Naive thymus-derived CD4-positive, alpha-beta T cell (primary cell): ENCODE data around the gene FAM184A. TPM values are rescaled to one million over a fixed set of nuclear protein-coding genes. Genes with fewer than 3 reads are reported as not detected.

Source experiments
- ATAC-seq: fragments of 150-1000 bp; cut with Tn5 transposase; 2 replicates; pipeline ENCODE4 v1.10.0; 2021; ENCODE audit warnings: mild to moderate bottlenecking, moderate library complexity
- CTCF ChIA-PET: fragments of 350-600 bp; sonication (Branson Sonifier 250); formaldehyde crosslinking; loops from one replicate; lab custom pipeline; 2021; ENCODE audit warnings: antibody characterized with exemption; lab: Charles Lee
- POLR2A ChIA-PET: fragments of 350-600 bp; sonication (Branson Sonifier 250); formaldehyde crosslinking; loops from one replicate; lab custom pipeline; 2021; ENCODE audit warnings: antibody characterized with exemption, inconsistent platforms; lab: Charles Lee
- DNase-seq, 9 donors: peaks; one replicate each; pipeline versions ENCODE4 v3.0.0 to v3.0.0-alpha.2; 2020 to 2022; ENCODE audit warnings: mixed read lengths in 1 of 9
- H3K27ac ChIP-seq: one replicate; pipeline ENCODE4 v1.7.0; 2013; ENCODE audit warnings: mild to moderate bottlenecking, low read depth, low read length, moderate library complexity
- H3K27me3 ChIP-seq, 2 donors: one replicate each; pipeline ENCODE4 v1.7.0; 2013; ENCODE audit warnings: low read length in 2 of 2, mild to moderate bottlenecking in 2 of 2, moderate library complexity in 2 of 2; ENCODE audit not compliant: control insufficient read depth in 2 of 2, insufficient read depth in 2 of 2
- H3K36me3 ChIP-seq, 3 experiments: 1 replicate in 2 of 3; 2 replicates in 1 of 3; pipeline ENCODE4 v1.7.0; 2013; ENCODE audit warnings: low read length in 3 of 3, mild to moderate bottlenecking in 3 of 3, moderate library complexity in 1 of 3; ENCODE audit not compliant: insufficient read depth in 3 of 3, control insufficient read depth in 2 of 3
- H3K4me1 ChIP-seq, 2 donors: one replicate each; pipeline ENCODE4 v1.7.0; 2013; ENCODE audit warnings: low read length in 2 of 2, mild to moderate bottlenecking in 2 of 2, moderate library complexity in 1 of 2; ENCODE audit not compliant: control insufficient read depth in 2 of 2, insufficient read depth in 2 of 2
- H3K4me3 ChIP-seq: 2 replicates; pipeline ENCODE4 v1.7.0; 2013; ENCODE audit warnings: mild to moderate bottlenecking, low read length
- H3K9me3 ChIP-seq, 3 experiments: 1 replicate in 2 of 3; 2 replicates in 1 of 3; pipeline ENCODE4 v1.7.0; 2013; ENCODE audit warnings: low read length in 3 of 3; ENCODE audit not compliant: control insufficient read depth in 2 of 3
- H3K27ac Mint-ChIP-seq, 9 donors: one replicate each; pipeline ENCODE4 v1.8.0; 2020 to 2022; ENCODE audit warnings: mixed read lengths in 9 of 9, mild to moderate bottlenecking in 8 of 9, moderate library complexity in 5 of 9, inconsistent platforms in 2 of 9
- H3K27me3 Mint-ChIP-seq, 5 donors: one replicate each; pipeline ENCODE4 v1.8.0; 2021 to 2022; ENCODE audit warnings: mixed read lengths in 5 of 5, mild to moderate bottlenecking in 1 of 5
- H3K36me3 Mint-ChIP-seq, 5 donors: one replicate each; pipeline ENCODE4 v1.8.0; 2020 to 2022; ENCODE audit warnings: mixed read lengths in 5 of 5, mild to moderate bottlenecking in 3 of 5, inconsistent platforms in 1 of 5
- H3K4me1 Mint-ChIP-seq, 7 donors: one replicate each; pipeline ENCODE4 v1.8.0; 2020 to 2022; ENCODE audit warnings: mixed read lengths in 7 of 7, mild to moderate bottlenecking in 3 of 7, inconsistent platforms in 1 of 7
- H3K4me3 Mint-ChIP-seq, 10 donors: one replicate each; pipeline ENCODE4 v1.8.0; 2020 to 2022; ENCODE audit warnings: mild to moderate bottlenecking in 10 of 10, mixed read lengths in 10 of 10, moderate library complexity in 6 of 10, inconsistent platforms in 2 of 10
- H3K9me3 Mint-ChIP-seq, 11 donors: one replicate each; pipeline ENCODE4 v1.8.0; 2020 to 2022; ENCODE audit warnings: mixed read lengths in 11 of 11, mild to moderate bottlenecking in 4 of 11, inconsistent platforms in 1 of 11, moderate library complexity in 1 of 11
- intact Hi-C, 2 donors: fragments of 100-400 bp; cut with micrococcal nuclease; formaldehyde crosslinking; loops; one replicate each; pipeline ENCODE4 v1.15.1; 2023
- polyA plus RNA-seq, 2 donors: library from polyadenylated mRNA; unstranded; fragments of 300-500 nt; fragmentation: Illumina TruSeq; gene quantifications; one replicate each; pipeline ENCODE4 v1.2.3, GENCODE V29; 2021
- total RNA-seq, 6 experiments: library from RNA in 5 of 6; stranded (reverse) in 5 of 6; gene quantifications; 1 replicate in 5 of 6; 2 replicates in 1 of 6; pipeline ENCODE4 v1.2.3 and lab custom pipeline; 2021 to 2026

FAM184A gene
- total and polyA plus RNA-seq, 7 experiments from 2014 or later = 0.99 to 9.8 (median 6.0) TPM

- POLR2A ChIA-PET = interaction anchor here (0.6 to 3.3 kb wide), 10 partner anchors 40 to 414 kb away, joined by 3 to 55 read pairs (median 3); partner anchors contain the start of genes ASF1A and FAM184A
- ATAC-seq (peak; percentile 92), DNase-seq (peak; percentile 77 to 93 (median 86))
- Mint-ChIP-seq H3K4me1 (peaks cover 22 to 47% (median 41%) of the 10 kb centered on the region in 7 donors), H3K27ac (peak within 1 kb of the TSS; percentile 86 to 95 (median 93)), H3K9me3 (peaks cover 0 to 9% (median 4%) of the 10 kb centered on the region in 11 donors), H3K27me3 (no peaks in the 10 kb centered on the region), H3K36me3 (peaks cover 0 to 39% (median 34%) of the 10 kb centered on the region in 5 donors), H3K4me3 (peak within 1 kb of the TSS; percentile 86 to 96 (median 91))
- intact Hi-C loops = loop anchor here (1.0 to 10.0 kb wide), 13 partner anchors 40 to 1450 kb away; partner anchors contain the start of genes ASF1A (in 2 of the 2), CEP85L (in 2 of the 2), FAM184A (in 2 of the 2) and MAN1A1 (in 2 of the 2)
- H3K9me3 ChIP-seq = no peaks in the 10 kb centered on the region
- CTCF ChIA-PET = interaction anchor here (0.6 to 1.0 kb wide), 2 partner anchors 19 to 370 kb away, joined by 3 read pairs; no protein-coding TSS in a partner anchor
- peaks cover 0 to 10% (median 0%) of the 10 kb centered on the region in 3 experiments for H3K36me3 ChIP-seq
- peak within 1 kb of the TSS; percentile 95 for H3K27ac ChIP-seq
- H3K4me3 ChIP-seq = peak within 1 kb of the TSS; percentile 98
- no peaks in the 10 kb centered on the region for H3K27me3 ChIP-seq
- H3K4me1 ChIP-seq = peaks cover 4 to 8% of the 10 kb centered on the region in 2 donors
Observed at GRCh38 chr6:118934461-118935330, 143.8 kb downstream of the FAM184A start, which contains the start of gene MCM9. MCM9 (minus strand) TSS chr6:118935159; CDS start chr6:118931723, 3,436 bp downstream.

- no peak for ATAC-seq
- DNase-seq = no peak
- peaks cover 0 to 34% (median 28%) of the 10 kb centered on the region in 5 donors for H3K36me3 Mint-ChIP-seq
- Histone ChIP-seq H3K27me3 (no peaks in the 10 kb centered on the region), H3K9me3 (no peaks in the 10 kb centered on the region), H3K4me1 (peaks cover 4 to 8% of the 10 kb centered on the region in 2 donors), H3K27ac (peak overlapping the region; percentile 95), H3K36me3 (peaks cover 0 to 17% (median 0%) of the 10 kb centered on the region in 3 experiments), H3K4me3 (peak overlapping the region; percentile 98)
- no peaks in the 10 kb centered on the region for H3K27me3 Mint-ChIP-seq
- CTCF ChIA-PET = interaction anchor here (0.6 kb wide), 1 partner anchor 19 kb away, joined by 3 read pairs; no protein-coding TSS in a partner anchor
- H3K9me3 Mint-ChIP-seq = peaks cover 0 to 6% (median 2%) of the 10 kb centered on the region in 11 donors
- intact Hi-C loops = loop anchor here (1.0 to 10.0 kb wide), 9 partner anchors 40 to 1449 kb away; partner anchors contain the start of genes ASF1A (in 1 of the 2), CEP85L (in 1 of the 2), DCBLD1 (in 1 of the 2) and FAM184A (in 1 of the 2)
- POLR2A ChIA-PET = interaction anchor here (0.6 to 3.3 kb wide), 8 partner anchors 40 to 415 kb away, joined by 3 to 55 read pairs (median 3); partner anchors contain the start of genes ASF1A and FAM184A
- H3K4me1 Mint-ChIP-seq = peaks cover 22 to 49% (median 41%) of the 10 kb centered on the region in 7 donors
- H3K27ac Mint-ChIP-seq = peak overlapping the region; percentile 77 to 95 (median 89)
- H3K4me3 Mint-ChIP-seq = peak overlapping the region; percentile 86 to 96 (median 91)
Observed at GRCh38 chr6:118933855-118934460, 144.5 kb downstream of the FAM184A start.

- H3K9me3 Mint-ChIP-seq = peaks cover 0 to 2% (median 0%) of the 10 kb centered on the region in 11 donors
- DNase-seq (no peak), ATAC-seq (no peak)
- no peak overlapping the region for H3K4me3 ChIP-seq
- H3K4me1 ChIP-seq = peaks cover 4 to 8% of the 10 kb centered on the region in 2 donors
- no peak overlapping the region for H3K4me3 Mint-ChIP-seq
- no peak overlapping the region for H3K27ac ChIP-seq
- H3K36me3 ChIP-seq = peaks cover 0 to 17% (median 0%) of the 10 kb centered on the region in 3 experiments
- peaks cover 22 to 50% (median 42%) of the 10 kb centered on the region in 7 donors for H3K4me1 Mint-ChIP-seq
- H3K27ac Mint-ChIP-seq = peak overlapping the region in 1 of 9 donors; percentile 14
- intact Hi-C loops = loop anchor here (10.0 kb wide), 4 partner anchors 368 to 1448 kb away; partner anchors contain the start of genes DCBLD1 (in 1 of the 2), MAN1A1 (in 1 of the 2) and NUS1 (in 1 of the 2)
- no peaks in the 10 kb centered on the region for H3K27me3 ChIP-seq
- no peaks in the 10 kb centered on the region for H3K9me3 ChIP-seq
- ChIA-PET POLR2A (no interaction called here), CTCF (no interaction called here)
- peaks cover 0 to 27% (median 23%) of the 10 kb centered on the region in 5 donors for H3K36me3 Mint-ChIP-seq
- H3K27me3 Mint-ChIP-seq = no peaks in the 10 kb centered on the region
Observed at GRCh38 chr6:118932421-118932820, 146.0 kb downstream of the FAM184A start.

- H3K4me3 ChIP-seq = no peak overlapping the region
- CTCF ChIA-PET = no interaction called here
- ATAC-seq (no peak), DNase-seq (no peak)
- POLR2A ChIA-PET = no interaction called here
- Mint-ChIP-seq H3K4me1 (peaks cover 21 to 45% (median 36%) of the 10 kb centered on the region in 7 donors), H3K4me3 (no peak overlapping the region), H3K9me3 (no peaks in the 10 kb centered on the region), H3K36me3 (peaks cover 0 to 27% (median 25%) of the 10 kb centered on the region in 5 donors), H3K27ac (no peak overlapping the region), H3K27me3 (no peaks in the 10 kb centered on the region)
- no peaks in the 10 kb centered on the region for H3K27me3 ChIP-seq
- no peak overlapping the region for H3K27ac ChIP-seq
- no peaks in the 10 kb centered on the region for H3K9me3 ChIP-seq
- intact Hi-C loops = loop anchor here (10.0 kb wide), 4 partner anchors 367 to 1447 kb away; partner anchors contain the start of genes DCBLD1 (in 1 of the 2), MAN1A1 (in 1 of the 2) and NUS1 (in 1 of the 2)
- peaks cover 0 to 17% (median 0%) of the 10 kb centered on the region in 3 experiments for H3K36me3 ChIP-seq
- peaks cover 4 to 8% of the 10 kb centered on the region in 2 donors for H3K4me1 ChIP-seq
Observed at GRCh38 chr6:118931436-118931835, 147.0 kb downstream of the FAM184A start.

- Histone ChIP-seq H3K9me3 (no peaks in the 10 kb centered on the region), H3K36me3 (peaks cover 0 to 17% (median 0%) of the 10 kb centered on the region in 3 experiments), H3K27me3 (no peaks in the 10 kb centered on the region), H3K4me3 (no peak overlapping the region), H3K4me1 (peaks cover 4 to 8% of the 10 kb centered on the region in 2 donors), H3K27ac (no peak overlapping the region)
- Mint-ChIP-seq H3K27ac (no peak overlapping the region), H3K4me1 (peaks cover 15 to 48% (median 34%) of the 10 kb centered on the region in 7 donors), H3K27me3 (no peaks in the 10 kb centered on the region), H3K9me3 (no peaks in the 10 kb centered on the region), H3K36me3 (peaks cover 3 to 30% (median 28%) of the 10 kb centered on the region in 5 donors), H3K4me3 (no peak overlapping the region)
- ChIA-PET CTCF (no interaction called here), POLR2A (no interaction called here)
- DNase-seq (no peak), ATAC-seq (no peak)
- intact Hi-C loops = loop anchor here (10.0 kb wide), 4 partner anchors 366 to 1446 kb away; partner anchors contain the start of genes DCBLD1 (in 1 of the 2), MAN1A1 (in 1 of the 2) and NUS1 (in 1 of the 2)
Observed at GRCh38 chr6:118930680-118931079, 147.8 kb downstream of the FAM184A start.
